Stomach (tissue), 4 donors: ENCODE data around the gene LCN12.

Source experiments
- CTCF ChIP-seq, 7 experiments: fragments of 450-650 bp in 4 of 7; fragments of 200-600 bp in 3 of 7; sonication (generic) in 3 of 7; IDR thresholded peaks; one replicate each; pipeline ENCODE4 v1.5.1; 2016 to 2019; ENCODE audit warnings: antibody characterized with exemption in 7 of 7, control low read depth in 2 of 7, mild to moderate bottlenecking in 1 of 7
- EP300 ChIP-seq: sonication (generic); formaldehyde crosslinking; IDR thresholded peaks from one replicate; pipeline ENCODE4 v1.6.1; 2017; ENCODE audit warnings: antibody characterized with exemption
- POLR2A ChIP-seq, 4 donors: fragments of 450-650 bp; IDR thresholded peaks; one replicate each; pipeline ENCODE4 v1.6.1; 2016; ENCODE audit warnings: antibody characterized with exemption in 4 of 4, control low read depth in 2 of 4, mild to moderate bottlenecking in 1 of 4, moderate library complexity in 1 of 4
- POLR2AphosphoS5 ChIP-seq, 3 donors: sonication (generic); formaldehyde crosslinking; IDR thresholded peaks; one replicate each; pipeline ENCODE4 v1.6.1; 2016; ENCODE audit warnings: antibody characterized with exemption in 3 of 3

- TF ChIP-seq CTCF (IDR thresholded peaks at IDR 0.05), result no peak
- TF ChIP-seq POLR2AphosphoS5 (IDR thresholded peaks at IDR 0.05), result no peak
- no peak for TF ChIP-seq POLR2A (IDR thresholded peaks at IDR 0.05)
- no peak for TF ChIP-seq EP300
Measured at GRCh38 chr9:136922540-136922939, 29.5 kb upstream of the LCN12 start.
